SU-DHL-6 (cell line): ENCODE results near the gene SMIM10.

Experiments
- H2AFZ ChIP-seq: fragments of 200-600 bp; sonication (generic); 2 replicates; pipeline ENCODE4 v1.6.1; 2014; ENCODE audit warnings: low read depth, mild to moderate bottlenecking, moderate library complexity, mixed read lengths, antibody characterized with exemption, low read length; ENCODE audit not compliant: severe bottlenecking
- H3F3A ChIP-seq: fragments of 200-600 bp; shearing (Covaris generic); 2 replicates; pipeline ENCODE4 v1.6.0; 2016; ENCODE audit warnings: antibody characterized with exemption, mild to moderate bottlenecking; ENCODE audit not compliant: insufficient read depth
- H3K27ac ChIP-seq: fragments of 200-600 bp; sonication (generic); 2 replicates; pipeline ENCODE4 v1.5.1; 2016; ENCODE audit warnings: low read depth, mild to moderate bottlenecking, low read length, moderate library complexity, mixed read lengths
- H3K27me3 ChIP-seq: fragments of 200-600 bp; sonication (generic), shearing (Covaris generic); 2 replicates; pipeline ENCODE4 v1.6.0; 2014; ENCODE audit warnings: mild to moderate bottlenecking, low read length
- H3K36me3 ChIP-seq: fragments of 200-600 bp; sonication (generic); 2 replicates; pipeline ENCODE4 v1.6.1; 2014; ENCODE audit warnings: mild to moderate bottlenecking, low read length, mixed read lengths
- H3K4me2 ChIP-seq: fragments of 300-600, 200-600 bp; shearing (Covaris generic), sonication (generic); 2 replicates; pipeline ENCODE4 v1.6.0; 2014; ENCODE audit warnings: low read length, low read depth, mild to moderate bottlenecking; ENCODE audit not compliant: poor library complexity, severe bottlenecking
- H3K4me3 ChIP-seq: fragments of 200-600 bp; sonication (generic); 2 replicates; pipeline ENCODE4 v1.5.1; 2014; ENCODE audit warnings: antibody characterized with exemption, low read length, mild to moderate bottlenecking, mixed read lengths; ENCODE audit not compliant: insufficient read depth, poor library complexity, severe bottlenecking
- H3K79me2 ChIP-seq: fragments of 200-600 bp; sonication (generic); 2 replicates; pipeline ENCODE4 v1.6.1; 2014; ENCODE audit warnings: mild to moderate bottlenecking, low read length, moderate library complexity; ENCODE audit not compliant: insufficient read depth
- H3K9ac ChIP-seq: fragments of 200-600 bp; sonication (generic); 2 replicates; pipeline ENCODE4 v1.7.0; 2014; ENCODE audit warnings: mild to moderate bottlenecking, low read length
- H3K9me2 ChIP-seq: fragments of 200-600 bp; sonication (generic); replicated peaks from 2 replicates; pipeline ENCODE4 v1.6.1; 2014; ENCODE audit warnings: low read length; ENCODE audit not compliant: insufficient read depth
- H3K9me3 ChIP-seq: fragments of 200-600 bp; sonication (generic); 2 replicates; pipeline ENCODE4 v1.6.1; 2014; ENCODE audit warnings: low read length, mixed read lengths; ENCODE audit not compliant: insufficient read depth
- H4K20me1 ChIP-seq: fragments of 200-600 bp; sonication (generic); 2 replicates; pipeline ENCODE4 v1.6.1; 2014; ENCODE audit warnings: low read depth, mild to moderate bottlenecking, antibody characterized with exemption, low read length, moderate library complexity, mixed read lengths
- EZH2phosphoT487 ChIP-seq: fragments of 200-600 bp; sonication (generic), shearing (Covaris generic); conservative IDR thresholded peaks from 2 replicates; pipeline ENCODE4 v1.6.1; 2018; ENCODE audit warnings: mild to moderate bottlenecking, antibody characterized with exemption, low read length, moderate library complexity, mixed read lengths
- TF ChIP-seq, protein P1 (sequence below): fragments of 200-600 bp; sonication (generic); IDR thresholded peaks from one replicate; pipeline ENCODE4 v1.5.1; 2017; ENCODE audit warnings: antibody characterized with exemption, mild to moderate bottlenecking, low read length, moderate library complexity; ENCODE audit not compliant: insufficient read depth, poor library complexity, severe bottlenecking

SMIM10 gene

GRCh38 chrX:134971926-134972325 lies 18.9 kb upstream of the SMIM10 start:
- H3K36me3 ChIP-seq, result no peaks in the 10 kb centered on the region
- H3K9me2 ChIP-seq, result no peaks in the 10 kb centered on the region
- no peaks in the 10 kb centered on the region for H3K9me3 ChIP-seq
- no peak overlapping the region for H3K4me2 ChIP-seq
- no peak overlapping the region for H3K9ac ChIP-seq
- no peak overlapping the region for H3K27ac ChIP-seq
- no peak overlapping the region for H2AFZ ChIP-seq
- no peaks in the 10 kb centered on the region for H3F3A ChIP-seq
- H3K79me2 ChIP-seq, result no peaks in the 10 kb centered on the region
- no peaks in the 10 kb centered on the region for H3K27me3 ChIP-seq
- no peaks in the 10 kb centered on the region for H4K20me1 ChIP-seq
- TF ChIP-seq, protein P1, sequence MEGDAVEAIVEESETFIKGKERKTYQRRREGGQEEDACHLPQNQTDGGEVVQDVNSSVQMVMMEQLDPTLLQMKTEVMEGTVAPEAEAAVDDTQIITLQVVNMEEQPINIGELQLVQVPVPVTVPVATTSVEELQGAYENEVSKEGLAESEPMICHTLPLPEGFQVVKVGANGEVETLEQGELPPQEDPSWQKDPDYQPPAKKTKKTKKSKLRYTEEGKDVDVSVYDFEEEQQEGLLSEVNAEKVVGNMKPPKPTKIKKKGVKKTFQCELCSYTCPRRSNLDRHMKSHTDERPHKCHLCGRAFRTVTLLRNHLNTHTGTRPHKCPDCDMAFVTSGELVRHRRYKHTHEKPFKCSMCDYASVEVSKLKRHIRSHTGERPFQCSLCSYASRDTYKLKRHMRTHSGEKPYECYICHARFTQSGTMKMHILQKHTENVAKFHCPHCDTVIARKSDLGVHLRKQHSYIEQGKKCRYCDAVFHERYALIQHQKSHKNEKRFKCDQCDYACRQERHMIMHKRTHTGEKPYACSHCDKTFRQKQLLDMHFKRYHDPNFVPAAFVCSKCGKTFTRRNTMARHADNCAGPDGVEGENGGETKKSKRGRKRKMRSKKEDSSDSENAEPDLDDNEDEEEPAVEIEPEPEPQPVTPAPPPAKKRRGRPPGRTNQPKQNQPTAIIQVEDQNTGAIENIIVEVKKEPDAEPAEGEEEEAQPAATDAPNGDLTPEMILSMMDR, result no peak
- no peak for TF ChIP-seq EZH2phosphoT487
- H3K4me3 ChIP-seq, result no peak overlapping the region

DNA sequence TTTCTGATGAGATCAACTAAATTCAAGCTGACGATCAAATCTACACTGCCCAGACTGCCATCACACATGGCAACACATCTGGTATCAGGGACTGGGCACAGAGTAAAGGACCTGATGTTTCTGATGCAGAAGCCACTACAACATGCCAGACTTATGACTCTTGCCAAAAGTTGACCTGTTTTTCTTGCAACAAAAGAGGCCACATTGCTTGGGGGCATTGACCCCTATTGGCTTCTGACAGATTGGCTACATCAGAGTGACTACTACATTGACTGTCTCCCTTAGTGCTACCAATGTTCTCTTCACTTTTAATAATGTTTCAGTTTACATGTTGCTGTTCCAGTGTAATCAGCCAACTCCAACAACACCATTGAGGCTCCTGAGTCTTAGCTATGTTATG lies 15.3 kb upstream of the SMIM10 start:
- no peak for TF ChIP-seq EZH2phosphoT487
- TF ChIP-seq, protein P1, result no peak

DNA sequence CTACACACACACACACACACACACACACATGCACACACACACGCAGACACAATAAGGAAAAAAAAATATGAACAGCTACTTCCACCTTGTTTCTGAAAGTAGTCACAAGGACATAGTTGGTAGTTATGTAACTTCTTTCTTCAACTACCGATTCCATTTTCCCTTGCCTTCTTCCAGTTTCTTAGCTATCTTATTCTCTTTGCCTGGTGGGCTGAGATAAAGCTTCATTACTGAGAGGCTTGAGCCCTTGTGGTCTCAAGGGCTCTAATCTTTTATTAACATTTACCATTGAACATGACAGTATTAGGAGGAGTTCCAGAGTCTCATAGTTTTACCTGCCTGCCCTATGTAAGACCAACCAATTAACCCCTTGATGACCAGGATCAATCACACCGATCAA lies 8.9 kb upstream of the SMIM10 start:
- Histone ChIP-seq H3F3A (no peaks in the 10 kb centered on the region), H3K27me3 (no peaks in the 10 kb centered on the region), H3K9me2 (no peaks in the 10 kb centered on the region), H4K20me1 (no peaks in the 10 kb centered on the region), H3K79me2 (no peaks in the 10 kb centered on the region), H3K4me3 (no peak overlapping the region), H2AFZ (no peak overlapping the region), H3K9ac (no peak overlapping the region), H3K36me3 (no peaks in the 10 kb centered on the region), H3K4me2 (no peak overlapping the region), H3K9me3 (no peaks in the 10 kb centered on the region), H3K27ac (no peak overlapping the region)
- no peak for TF ChIP-seq EZH2phosphoT487
- TF ChIP-seq, protein P1, result no peak

More for the DNA sequence above, 15.3 kb upstream of the SMIM10 start:
- H3K9ac ChIP-seq, result no peak overlapping the region
- H3K4me3 ChIP-seq, result no peak overlapping the region
- H2AFZ ChIP-seq, result no peak overlapping the region
- H3K4me2 ChIP-seq, result no peak overlapping the region
- no peak overlapping the region for H3K27ac ChIP-seq
- no peaks in the 10 kb centered on the region for H3K9me3 ChIP-seq
- no peaks in the 10 kb centered on the region for H3K9me2 ChIP-seq
- no peaks in the 10 kb centered on the region for H3F3A ChIP-seq
- H3K36me3 ChIP-seq, result no peaks in the 10 kb centered on the region
- H3K79me2 ChIP-seq, result no peaks in the 10 kb centered on the region
- H4K20me1 ChIP-seq, result no peaks in the 10 kb centered on the region
- H3K27me3 ChIP-seq, result no peaks in the 10 kb centered on the region
